Small intestine (tissue), 7 donors: Measurements from ENCODE around the gene DPH6. TPM values are rescaled to one million over a fixed set of nuclear protein-coding genes. Genes with fewer than 3 reads are reported as not detected.
"Not testable (repeated sequence)": the region's sequence is repeated elsewhere in the genome, so short reads cannot be mapped to it uniquely, and the experiment has no call there.

Experiments
- DNase-seq, 2 donors: peaks; one replicate each; pipeline versions ENCODE4 v3.0.0 to v3.0.0-alpha.2; 2013
- FAIRE-seq: peaks from 2 replicates; lab custom pipeline; 2012; peaks lifted over from hg19 to GRCh38; lab: Jason Lieb, UNC
- H3K27ac ChIP-seq, 3 donors: one replicate each; pipeline ENCODE4 v1.5.1; 2013; ENCODE audit warnings: low read length in 2 of 3, mild to moderate bottlenecking in 2 of 3, control low read depth in 1 of 3, inconsistent platforms in 1 of 3, low read depth in 1 of 3, moderate library complexity in 1 of 3
- H3K27me3 ChIP-seq, 3 donors: one replicate each; pipeline ENCODE4 v1.6.1; 2013; ENCODE audit warnings: low read length in 3 of 3, inconsistent platforms in 1 of 3; ENCODE audit not compliant: control insufficient read depth in 3 of 3, insufficient read depth in 3 of 3
- H3K36me3 ChIP-seq, 3 donors: one replicate each; pipeline ENCODE4 v1.6.1; 2013; ENCODE audit warnings: low read length in 3 of 3, inconsistent platforms in 1 of 3, low read depth in 1 of 3, mild to moderate bottlenecking in 1 of 3, moderate library complexity in 1 of 3; ENCODE audit not compliant: control insufficient read depth in 3 of 3, insufficient read depth in 2 of 3
- H3K4me1 ChIP-seq, 3 donors: one replicate each; pipeline ENCODE4 v1.6.1; 2013; ENCODE audit warnings: low read length in 2 of 3, inconsistent platforms in 1 of 3, low read depth in 1 of 3, mild to moderate bottlenecking in 1 of 3, moderate library complexity in 1 of 3; ENCODE audit not compliant: control insufficient read depth in 3 of 3, insufficient read depth in 2 of 3
- H3K4me3 ChIP-seq, 3 donors: one replicate each; pipeline ENCODE4 v1.5.1; 2013; ENCODE audit warnings: low read length in 3 of 3, control low read depth in 1 of 3, inconsistent platforms in 1 of 3, low read depth in 1 of 3, mild to moderate bottlenecking in 1 of 3, moderate library complexity in 1 of 3
- H3K9me3 ChIP-seq, 2 donors: one replicate each; pipeline ENCODE4 v1.6.1; 2013; ENCODE audit warnings: low read depth in 1 of 2, low read length in 1 of 2; ENCODE audit not compliant: control insufficient read depth in 2 of 2, insufficient read depth in 1 of 2
- WGBS, 3 donors: extraction: QIAGEN DNeasy Blood & Tissue Kit; methylation state at CpG; one replicate each; pipeline ENCODE4 v1.1.7; 2013; 5-methylcytosine and 5-hydroxymethylcytosine counted together
- polyA plus RNA-seq, 4 donors: library from polyadenylated mRNA; stranded (reverse) in 3 of 4; unstranded in 1 of 4; fragments of 200-250 nt in 3 of 4; fragments of 120-200 nt in 1 of 4; gene quantifications; one replicate each; pipeline versions ENCODE4 v1.2.1 to v1.2.3, GENCODE V29; 2013
- donor health status: healthy with polysubstance abuse.
- donor health status: control.
- donor health status: control.
- donor health status: Bipolar disorder and iron deficiency.
- donor health status: healthy.

The DPH6 gene
- polyA plus RNA-seq, 4 donors: 7.4 to 16.5 (median 11.6) TPM

DNA sequence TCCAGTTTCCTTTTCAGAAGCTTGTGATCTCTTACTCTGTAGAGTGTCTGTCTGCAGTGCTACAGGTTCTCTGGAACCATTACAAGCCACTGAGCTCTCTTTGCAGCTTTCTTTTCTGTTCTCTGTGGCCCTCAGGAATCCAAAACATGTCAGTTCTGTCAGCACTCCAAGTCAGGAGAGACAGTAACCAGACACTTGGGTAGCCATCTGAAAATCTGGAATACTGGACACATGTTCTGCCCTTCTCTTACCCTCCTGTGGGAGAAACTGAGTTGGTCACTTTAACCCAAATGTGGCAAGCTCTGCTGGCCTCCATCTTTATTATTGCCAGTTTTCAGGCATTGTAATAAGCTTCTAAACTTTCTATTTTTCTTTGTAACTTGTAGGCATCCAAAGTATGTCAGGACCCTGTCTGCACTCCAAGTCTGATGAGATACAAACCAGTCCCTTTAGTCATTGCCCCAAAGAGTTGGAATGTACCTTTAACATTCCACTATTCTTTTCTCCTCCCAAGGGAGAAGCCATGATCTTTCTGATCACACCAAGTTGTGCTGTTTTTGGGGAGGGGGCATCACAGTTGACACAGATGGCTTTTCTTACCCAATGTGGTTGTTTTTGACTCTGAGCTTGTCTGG, 183.7 kb downstream of the DPH6 start:
- Histone ChIP-seq H3K27ac (no peak overlapping the region), H3K9me3 (peaks cover 2 to 40% of the 10 kb centered on the region in 2 donors), H3K4me1 (no peaks in the 10 kb centered on the region), H3K4me3 (no peak overlapping the region), H3K36me3 (peaks cover 0 to 2% (median 0%) of the 10 kb centered on the region in 3 donors), H3K27me3 (no peaks in the 10 kb centered on the region)
- FAIRE-seq (no peak), DNase-seq (no peak)

DNA sequence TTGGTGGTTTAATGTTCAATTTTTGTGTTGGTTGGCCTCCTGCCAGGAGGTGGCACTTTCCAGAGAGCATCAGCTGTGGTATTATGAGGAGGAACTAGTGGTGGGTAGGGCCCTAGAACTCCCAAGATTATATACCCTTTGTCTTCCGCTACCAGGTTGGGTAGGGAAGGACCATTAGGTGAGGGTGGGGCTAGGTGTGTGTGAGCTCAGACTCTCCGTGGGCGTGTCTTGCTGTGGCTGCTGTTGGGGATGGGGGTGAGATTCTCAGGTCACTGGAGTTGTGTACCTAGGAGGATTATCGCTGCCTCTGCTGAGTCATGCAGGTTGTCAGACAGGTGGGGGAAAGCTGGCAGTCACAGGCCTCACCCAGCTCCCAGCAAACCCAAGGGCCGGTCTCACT, 187.1 kb downstream of the DPH6 start:
- Histone ChIP-seq H3K27me3 (no peaks in the 10 kb centered on the region), H3K4me1 (no peaks in the 10 kb centered on the region), H3K9me3 (peaks cover 2 to 49% of the 10 kb centered on the region in 2 donors), H3K4me3 (no peak overlapping the region), H3K36me3 (no peaks in the 10 kb centered on the region), H3K27ac (no peak overlapping the region)
- FAIRE-seq (no peak), DNase-seq (no peak)
- WGBS, 3 donors: 87 to 95% (median 92%) methylated on average over 5 of the region's 5 CpGs

DNA sequence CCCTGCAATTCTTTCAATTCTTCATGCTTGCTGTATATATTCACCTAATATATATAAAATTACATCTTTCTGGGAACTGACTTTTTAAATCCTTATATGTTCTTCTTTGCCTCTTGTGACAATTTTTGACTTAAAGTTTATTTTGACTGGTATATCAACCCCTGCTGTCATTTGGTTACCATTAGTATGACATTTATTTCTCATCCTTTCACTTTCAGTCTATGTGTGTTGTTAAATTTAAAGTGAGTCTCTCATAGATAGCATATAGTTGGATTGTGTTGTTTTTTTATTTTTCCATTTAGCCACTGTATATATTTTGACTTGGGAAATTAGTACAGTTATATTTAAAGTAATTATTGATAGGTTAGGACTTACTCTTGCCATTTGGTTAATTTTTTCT, 194.9 kb downstream of the DPH6 start:
- Histone ChIP-seq H3K4me3 (no peak overlapping the region), H3K9me3 (peaks cover 0 to 4% of the 10 kb centered on the region in 2 donors)

DNA sequence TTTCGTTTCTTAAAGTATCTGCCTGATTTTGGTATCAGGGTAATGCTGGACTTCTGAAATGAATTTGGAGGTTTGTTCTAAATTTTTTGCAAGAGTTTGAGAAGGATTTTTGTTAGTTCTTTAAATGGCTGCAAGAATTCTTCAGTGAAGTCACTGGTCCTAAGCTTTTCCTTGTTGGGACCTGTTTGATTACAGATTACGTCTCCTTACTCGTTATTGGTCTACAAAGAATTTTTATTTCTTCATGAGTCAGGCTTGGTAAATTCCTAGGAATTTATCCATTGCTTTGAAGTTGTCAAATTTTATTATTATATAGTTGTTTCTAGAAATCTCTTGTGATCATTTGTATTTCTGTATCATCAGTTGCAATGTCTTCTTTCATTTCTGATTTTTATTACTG, 196.0 kb downstream of the DPH6 start:
- DNase-seq (no peak), FAIRE-seq (no peak)
- no peak overlapping the region for H3K27ac ChIP-seq
- WGBS, 3 donors: 86 to 93% (median 87%) methylated on average over 3 of the region's 3 CpGs
- no peaks in the 10 kb centered on the region for H3K4me1 ChIP-seq
- no peak overlapping the region for H3K4me3 ChIP-seq
- no peaks in the 10 kb centered on the region for H3K36me3 ChIP-seq
- H3K27me3 ChIP-seq: no peaks in the 10 kb centered on the region
- H3K9me3 ChIP-seq: peaks cover 0 to 2% of the 10 kb centered on the region in 2 donors

More for the DNA sequence above, 194.9 kb downstream of the DPH6 start:
- Histone ChIP-seq H3K4me1 (no peaks in the 10 kb centered on the region), H3K27me3 (no peaks in the 10 kb centered on the region), H3K36me3 (no peaks in the 10 kb centered on the region), H3K27ac (no peak overlapping the region)
- DNase-seq (no peak), FAIRE-seq (no peak)

DNA sequence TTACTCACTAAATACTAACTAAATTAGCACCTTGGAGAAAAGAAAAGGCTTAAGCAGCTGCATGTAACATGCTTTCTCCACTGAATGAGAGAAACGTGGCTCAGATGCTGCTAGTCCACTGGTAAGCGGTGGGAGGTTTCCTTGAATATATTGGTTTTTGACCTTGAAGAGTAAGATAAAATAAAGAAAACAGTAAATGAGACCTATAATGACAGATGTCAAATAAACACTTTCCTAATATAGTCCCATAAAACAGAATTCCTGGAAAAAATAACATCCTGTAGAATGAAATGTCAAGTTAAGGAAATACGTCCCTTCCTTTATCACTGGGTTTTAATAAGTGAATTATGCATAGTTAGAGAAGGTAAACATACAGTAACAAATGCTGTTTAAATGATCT, 215.0 kb downstream of the DPH6 start:
- Histone ChIP-seq H3K4me3 (no peak overlapping the region), H3K36me3 (no peaks in the 10 kb centered on the region), H3K9me3 (no peaks in the 10 kb centered on the region), H3K4me1 (no peaks in the 10 kb centered on the region), H3K27me3 (no peaks in the 10 kb centered on the region), H3K27ac (no peak overlapping the region)
- 73 to 77% (median 73%) methylated on average over 3 of the region's 3 CpGs for WGBS, 3 donors
- no peak for DNase-seq
- no peak for FAIRE-seq

DNA sequence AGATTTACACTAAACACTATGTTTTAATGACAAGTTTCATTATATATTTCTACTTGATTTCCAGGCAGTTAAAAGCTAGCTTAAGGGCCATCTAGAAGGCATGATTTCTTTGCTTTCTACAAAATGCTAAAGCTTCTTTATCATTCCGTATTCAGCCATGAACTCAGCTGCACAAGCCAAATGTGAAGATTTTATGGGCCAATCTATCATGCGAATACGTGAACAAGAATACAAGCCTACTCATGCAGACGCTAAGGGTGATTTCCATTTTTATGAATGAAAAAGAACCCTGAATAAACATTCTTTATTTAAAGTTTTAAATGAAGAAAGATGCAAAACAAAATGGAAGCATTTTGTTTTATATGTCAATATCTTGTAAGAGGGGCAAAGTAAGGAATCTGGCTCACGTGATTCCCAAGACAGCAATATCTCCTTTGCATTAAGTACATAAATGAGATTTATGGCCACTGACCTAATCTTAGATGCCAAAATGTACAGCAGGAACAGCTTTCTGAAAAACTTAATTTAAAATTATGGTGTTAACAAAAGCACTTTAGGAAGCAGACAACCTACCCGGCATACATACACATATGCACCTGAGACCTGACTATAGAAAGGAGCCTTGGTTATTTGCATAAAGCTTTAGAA, 215.8 kb downstream of the DPH6 start:
- FAIRE-seq (no peak), DNase-seq (no peak)
- 81 to 94% (median 85%) methylated on average over 6 of the region's 6 CpGs for WGBS, 3 donors
- H3K36me3 ChIP-seq: no peaks in the 10 kb centered on the region
- H3K4me3 ChIP-seq: no peak overlapping the region
- H3K9me3 ChIP-seq: no peaks in the 10 kb centered on the region
- H3K27me3 ChIP-seq: no peaks in the 10 kb centered on the region
- H3K4me1 ChIP-seq: no peaks in the 10 kb centered on the region
- no peak overlapping the region for H3K27ac ChIP-seq

DNA sequence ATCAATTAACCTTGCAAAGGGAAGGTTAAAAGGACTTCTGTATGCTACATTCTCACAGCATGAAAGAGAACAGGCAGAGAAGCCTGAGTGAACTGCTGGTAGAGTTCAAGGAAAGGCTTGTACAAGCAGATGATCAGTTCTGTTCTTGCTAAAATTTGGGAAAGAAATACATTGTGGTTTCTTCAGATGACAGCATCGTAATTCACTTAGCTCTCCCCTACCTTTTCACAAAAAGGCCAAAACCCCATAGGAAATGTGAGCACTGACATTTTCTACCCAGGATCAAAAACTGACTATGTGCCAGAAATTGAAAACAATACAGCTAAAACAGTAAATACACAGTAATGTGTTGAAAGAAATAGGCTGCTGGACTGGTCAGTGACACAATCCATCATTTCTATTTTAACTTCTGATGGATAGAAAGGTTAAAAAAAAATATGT, 216.4 kb downstream of the DPH6 start:
- no peak for DNase-seq
- H3K9me3 ChIP-seq: no peaks in the 10 kb centered on the region
- H3K27me3 ChIP-seq: no peaks in the 10 kb centered on the region
- no peaks in the 10 kb centered on the region for H3K36me3 ChIP-seq
- no peak overlapping the region for H3K4me3 ChIP-seq
- no peak for FAIRE-seq
- no peak overlapping the region for H3K27ac ChIP-seq
- WGBS, 3 donors: 63 to 91% (median 71%) methylated on average over 1 of the region's 1 CpG
- no peaks in the 10 kb centered on the region for H3K4me1 ChIP-seq

DNA sequence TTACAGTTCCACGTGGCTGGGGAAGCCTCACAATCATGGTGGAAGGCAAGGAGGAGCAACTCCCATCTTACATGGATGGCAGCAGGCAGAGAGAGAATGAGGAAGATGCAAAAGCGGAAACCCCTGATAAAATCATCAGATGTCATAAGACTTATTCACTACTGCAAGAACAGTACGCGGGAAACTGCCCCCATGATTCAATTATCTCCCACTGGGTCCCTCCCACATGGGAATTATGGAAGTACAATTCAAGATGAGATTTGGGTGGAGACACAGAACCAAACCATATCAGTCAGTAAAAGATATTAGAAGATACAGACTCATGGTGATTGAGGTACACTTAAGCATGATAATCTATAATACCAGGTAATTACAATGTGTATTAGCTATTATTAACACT, 217.1 kb downstream of the DPH6 start:
- not testable (repeated sequence) for H3K4me1 ChIP-seq, H3K27ac ChIP-seq, DNase-seq, FAIRE-seq, H3K27me3 ChIP-seq, H3K4me3 ChIP-seq, H3K9me3 ChIP-seq, H3K36me3 ChIP-seq
- 82 to 88% (median 83%) methylated on average over 4 of the region's 4 CpGs for WGBS, 3 donors

DNA sequence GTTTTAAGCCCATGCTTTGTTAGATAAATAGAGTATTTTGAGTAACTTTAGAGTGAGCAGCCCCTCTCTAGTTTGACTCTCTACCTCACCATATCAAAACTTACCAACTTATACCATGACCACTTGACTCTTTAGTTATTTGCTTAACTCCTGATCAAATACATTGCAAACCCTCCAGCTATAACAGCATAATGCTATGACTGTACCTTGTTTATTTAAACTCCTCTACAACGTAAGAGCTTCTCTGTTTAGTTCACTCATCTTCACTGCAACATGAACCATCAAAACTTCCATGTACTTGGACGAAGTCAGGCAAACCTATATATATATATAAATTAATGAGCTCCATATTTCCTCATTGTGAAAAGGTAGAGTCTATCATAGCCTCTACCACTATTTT, 218.2 kb downstream of the DPH6 start:
- Histone ChIP-seq H3K27me3 (no peaks in the 10 kb centered on the region), H3K27ac (no peak overlapping the region), H3K36me3 (no peaks in the 10 kb centered on the region), H3K9me3 (no peaks in the 10 kb centered on the region), H3K4me3 (no peak overlapping the region), H3K4me1 (no peaks in the 10 kb centered on the region)
- FAIRE-seq (no peak), DNase-seq (no peak)
- 87 to 95% (median 92%) methylated on average over 2 of the region's 2 CpGs for WGBS, 3 donors
